Measurements from ENCODE around the gene GOLM1. TPM values are rescaled to one million over a fixed set of nuclear protein-coding genes. Genes with fewer than 3 reads are reported as not detected.
"Not testable (repeated sequence)": the region's sequence is repeated elsewhere in the genome, so short reads cannot be mapped to it uniquely, and the experiment has no call there.

The GOLM1 gene
- total RNA-seq, 1 donor from 2014 or later, result 4.2 TPM

DNA sequence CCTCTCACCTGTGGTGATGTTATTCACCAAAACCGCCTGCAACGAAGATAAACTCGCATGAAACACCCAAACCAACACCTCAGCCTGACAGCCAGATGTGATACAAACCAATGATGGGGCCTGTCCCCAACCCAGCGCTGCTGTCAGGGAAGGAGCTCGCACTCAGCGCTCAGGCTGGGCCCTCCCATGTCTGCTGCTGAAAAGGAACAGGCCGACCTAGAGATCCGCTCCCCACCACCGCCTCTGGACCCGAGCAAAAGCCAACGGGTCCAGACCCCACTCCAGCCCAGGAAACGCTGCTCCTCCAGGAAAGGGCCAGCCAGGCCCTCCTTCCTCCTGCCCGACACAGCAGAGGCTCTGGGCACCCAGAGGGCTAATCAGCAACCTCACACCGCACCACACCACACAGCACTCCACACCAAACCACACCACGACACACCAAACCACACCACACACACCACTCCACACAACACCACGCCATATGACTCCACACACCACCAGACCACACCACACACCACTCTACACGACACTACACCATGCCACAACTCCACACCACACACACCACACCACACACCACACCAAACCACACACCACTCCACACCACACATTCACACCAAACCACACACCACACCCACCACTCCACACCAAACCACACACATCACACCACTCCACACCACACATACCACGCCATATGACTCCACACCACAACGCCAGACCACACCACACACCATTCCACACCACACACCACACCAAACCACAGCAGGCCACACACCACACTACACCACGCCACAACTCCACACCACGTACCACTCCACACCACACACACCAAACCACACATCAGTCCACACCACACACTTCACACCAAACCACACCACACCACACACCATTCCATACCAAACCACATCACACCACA, 46.5 kb downstream of the GOLM1 start:
- DNase-seq (ENCODE audit: missing footprints) (no peak), ATAC-seq (no peak)
- intact Hi-C loops (cut with DNase I), result no loop called here

DNA sequence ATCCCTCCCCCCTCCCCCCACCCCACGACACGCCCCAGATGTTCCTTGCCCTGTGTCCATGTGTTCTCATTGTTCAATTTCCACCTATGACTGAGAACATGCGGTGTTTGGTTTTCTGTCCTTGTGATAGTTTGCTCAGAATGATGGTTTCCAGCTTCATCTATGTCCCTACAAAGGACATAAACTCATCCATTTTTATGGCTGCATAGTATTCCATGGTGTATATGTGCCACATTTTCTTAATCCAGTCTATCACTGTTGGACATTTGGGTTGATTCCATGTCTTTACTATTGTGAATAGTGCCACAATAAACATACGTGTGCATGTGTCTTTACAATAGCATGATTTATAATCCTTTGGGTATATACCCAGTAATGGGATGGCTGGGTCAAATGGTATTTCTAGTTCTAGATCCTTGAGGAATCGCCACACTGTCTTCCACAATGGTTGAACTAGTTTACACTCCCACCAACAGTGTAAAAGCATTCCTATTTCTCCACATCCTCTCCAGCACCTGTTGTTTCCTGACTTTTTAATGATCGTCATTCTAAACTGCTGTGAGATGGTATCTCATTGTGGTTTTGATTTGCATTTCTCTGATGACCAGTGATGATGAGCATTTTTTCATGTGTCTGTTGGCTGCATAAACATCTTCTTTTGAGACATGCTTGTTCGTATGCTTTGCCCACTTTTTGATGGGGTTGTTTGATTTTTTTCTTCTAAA, 51.2 kb downstream of the GOLM1 start:
- ATAC-seq; DNase-seq (ENCODE audit: missing footprints); intact Hi-C loops (cut with DNase I): not testable (repeated sequence)

DNA sequence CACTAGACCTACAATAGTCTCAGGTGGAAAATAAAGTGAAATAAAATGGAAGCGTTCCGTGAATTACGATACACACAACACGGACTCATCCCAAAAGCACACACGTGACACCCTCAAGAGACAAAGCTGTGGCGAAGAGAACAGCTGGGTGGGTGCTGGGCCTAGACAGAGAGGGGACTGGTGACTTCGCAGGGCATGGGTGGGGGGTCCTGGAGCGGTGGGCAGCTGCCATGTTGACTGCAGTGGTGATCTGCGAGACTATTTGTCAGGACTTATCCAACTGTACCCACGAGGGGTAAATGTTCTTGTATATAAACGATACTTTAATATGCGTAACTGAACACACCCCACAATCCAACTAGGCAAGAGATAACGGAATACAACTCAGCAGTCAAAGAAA, 52.0 kb downstream of the GOLM1 start:
- intact Hi-C loops (cut with DNase I), result no loop called here
- ATAC-seq, result no peak
- no peak for DNase-seq (ENCODE audit: missing footprints)

DNA sequence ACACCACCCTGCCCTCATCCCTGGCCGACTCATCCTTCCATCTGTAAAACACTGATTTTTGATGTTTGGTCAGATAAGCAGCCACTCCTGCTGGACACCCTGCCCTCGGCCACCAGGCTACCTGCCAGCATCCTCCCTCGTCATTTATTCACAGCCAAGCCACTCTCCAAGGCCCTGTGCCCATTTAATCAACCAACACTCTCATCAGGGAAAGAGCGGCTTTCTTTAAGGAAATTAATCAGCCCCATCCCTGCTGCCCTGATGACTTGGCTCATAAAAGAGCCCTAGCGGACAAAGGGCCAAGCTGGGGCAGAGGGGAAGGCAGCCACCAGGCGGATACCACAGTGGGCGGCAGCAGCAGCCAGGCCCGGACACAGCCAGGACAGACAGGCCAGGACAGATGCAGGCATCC, 52.4 kb downstream of the GOLM1 start:
- DNase-seq (ENCODE audit: missing footprints) (no peak), ATAC-seq (no peak)
- intact Hi-C loops (cut with DNase I), result no loop called here

DNA sequence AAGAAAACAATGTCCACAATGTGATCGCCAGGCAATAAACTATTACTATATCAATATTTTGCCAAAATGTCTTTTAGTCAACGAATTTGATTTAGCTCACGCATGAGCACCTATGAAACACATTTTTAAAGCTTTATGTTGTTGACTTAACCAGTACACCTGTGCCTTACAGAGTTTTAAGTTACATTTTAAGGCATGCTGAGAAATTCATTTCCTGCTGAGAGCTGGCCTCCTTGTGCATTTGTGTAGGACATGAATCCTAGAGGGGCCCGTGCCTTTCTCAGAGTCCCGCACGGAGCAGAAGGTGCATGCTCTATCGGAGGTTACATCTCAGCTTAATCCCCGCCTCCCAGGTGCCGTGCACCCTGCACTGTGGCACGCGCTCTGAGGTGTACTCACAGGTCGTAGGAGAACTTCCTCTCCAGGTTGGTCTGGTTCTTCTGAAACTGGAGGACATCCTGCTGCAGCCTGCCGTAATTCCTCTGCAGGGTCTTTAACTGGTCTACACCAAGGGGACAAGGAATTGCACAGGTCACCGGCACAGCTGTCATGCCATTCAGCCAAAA, 53.2 kb downstream of the GOLM1 start:
- no peak for ATAC-seq
- intact Hi-C loops (cut with DNase I), result no loop called here
- DNase-seq (ENCODE audit: missing footprints), result no peak

DNA sequence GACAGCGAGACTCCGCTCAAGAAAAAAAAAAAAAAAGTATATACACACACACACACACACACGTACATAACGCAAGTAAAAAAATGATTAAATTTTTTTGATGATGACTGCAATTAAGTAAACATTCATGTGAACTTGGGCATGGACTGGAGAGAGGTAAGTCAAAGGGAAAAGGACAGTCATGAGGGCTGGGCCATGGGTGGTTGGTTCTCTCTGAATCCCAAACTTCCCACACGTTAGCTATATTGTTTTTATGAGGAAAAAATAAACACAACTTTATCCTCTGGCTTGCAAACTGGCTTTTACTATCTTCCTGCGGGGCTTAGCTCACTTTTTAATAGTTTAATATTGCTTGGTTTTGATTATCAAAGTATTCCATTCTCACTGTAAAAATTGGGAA, 53.7 kb downstream of the GOLM1 start:
- intact Hi-C loops (cut with DNase I), result no loop called here
- DNase-seq (ENCODE audit: missing footprints) (no peak), ATAC-seq (no peak)

DNA sequence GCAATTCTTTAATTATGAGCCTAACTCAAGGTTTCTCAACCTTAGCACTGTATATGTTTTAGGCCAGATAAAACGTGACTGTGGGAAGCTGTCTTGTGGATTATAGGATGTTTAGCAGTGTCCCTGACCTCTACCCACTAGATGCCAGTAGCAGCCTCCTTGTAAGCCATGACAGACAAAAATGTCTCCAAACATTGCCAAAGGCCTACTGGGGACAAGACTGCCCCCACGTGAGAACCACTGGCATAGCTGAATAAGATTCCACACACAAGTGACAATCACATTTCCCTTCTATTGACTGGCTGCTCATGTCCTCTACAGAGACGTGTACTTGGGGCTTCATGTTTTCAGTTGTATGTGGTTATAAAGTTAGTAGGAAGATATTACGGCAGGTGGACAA, 55.4 kb downstream of the GOLM1 start:
- intact Hi-C loops (cut with DNase I), result no loop called here
- ATAC-seq (no peak), DNase-seq (ENCODE audit: missing footprints) (no peak)

DNA sequence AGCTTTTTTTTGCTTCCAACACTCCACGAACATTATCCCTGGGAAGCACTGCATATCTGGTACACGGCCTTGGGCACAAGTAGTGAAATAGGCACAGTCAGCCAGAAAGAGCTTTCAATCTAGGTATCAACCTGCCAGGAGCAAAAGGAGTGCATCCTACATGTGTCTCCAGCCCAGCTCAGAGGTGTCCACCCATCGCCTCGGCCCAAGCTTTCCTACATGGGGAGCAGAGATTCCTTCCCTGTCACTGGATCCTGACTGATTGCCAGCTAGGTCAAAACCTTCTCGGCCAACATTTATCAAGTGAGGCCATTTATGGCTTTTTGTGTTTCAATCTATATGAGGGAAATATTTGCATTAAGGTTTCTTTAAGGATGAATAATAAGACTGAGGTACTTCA, 55.8 kb downstream of the GOLM1 start:
- ATAC-seq (no peak), DNase-seq (ENCODE audit: missing footprints) (no peak)
- intact Hi-C loops (cut with DNase I), result no loop called here

DNA sequence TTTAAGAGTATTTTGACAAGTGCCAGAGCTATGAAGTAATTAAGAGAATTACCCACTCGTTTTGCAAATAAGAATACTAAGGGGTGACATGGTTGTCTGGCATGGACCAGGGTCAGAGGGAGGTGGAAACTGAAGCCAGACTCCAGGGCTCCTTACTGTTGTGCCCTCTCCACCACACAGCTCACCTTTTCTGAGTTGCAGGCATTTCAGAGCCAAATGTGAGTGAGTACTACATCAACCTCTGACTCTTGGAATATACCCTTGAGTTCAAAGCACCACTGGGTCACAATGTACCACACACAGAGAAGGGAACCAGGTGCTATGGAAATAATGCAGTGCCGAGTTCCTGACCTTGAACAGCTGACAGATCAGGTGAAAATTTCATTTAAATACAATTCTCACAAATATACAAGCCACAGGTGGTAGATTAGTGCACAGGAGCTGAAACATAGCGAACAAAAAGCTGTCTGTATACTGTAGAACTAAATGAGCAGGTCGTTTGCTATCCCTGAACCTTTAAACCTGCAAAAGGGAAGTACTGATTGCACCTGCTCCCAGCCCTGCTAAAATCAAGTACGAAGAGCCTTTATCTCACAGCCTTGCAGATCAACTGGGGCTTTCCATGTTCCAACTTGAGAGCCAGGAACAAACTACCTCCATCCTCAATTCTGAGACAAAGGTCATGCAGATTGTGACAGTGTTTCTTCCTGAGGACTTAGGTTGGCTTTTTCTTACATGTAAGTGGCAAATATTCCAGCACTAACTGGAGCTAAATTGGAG, 57.0 kb downstream of the GOLM1 start:
- DNase-seq (ENCODE audit: missing footprints) (no peak), ATAC-seq (no peak)
- intact Hi-C loops (cut with DNase I), result no loop called here

DNA sequence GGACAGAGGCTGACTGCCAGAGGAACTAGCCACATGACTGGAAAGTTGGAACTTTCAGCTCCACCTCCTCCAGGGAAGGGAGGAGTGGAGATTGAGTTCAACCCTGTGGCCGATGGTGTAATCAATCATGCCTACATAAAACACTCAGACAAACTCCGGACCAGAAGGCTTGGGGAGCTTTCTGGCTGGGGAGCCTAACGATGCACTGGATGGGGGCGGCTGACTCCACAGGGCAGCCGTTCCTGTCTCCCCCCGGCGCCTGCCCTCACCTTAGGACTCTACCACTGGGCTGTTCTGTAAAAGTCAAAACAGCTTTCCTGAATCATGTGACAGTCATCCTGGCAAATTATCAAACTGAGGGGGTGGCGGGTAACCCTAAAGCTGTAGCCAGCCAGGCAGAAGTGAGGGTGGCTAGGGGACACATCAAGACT, 58.0 kb downstream of the GOLM1 start:
- intact Hi-C loops (cut with DNase I), result no loop called here
- DNase-seq (ENCODE audit: missing footprints) (no peak), ATAC-seq (no peak)

DNA sequence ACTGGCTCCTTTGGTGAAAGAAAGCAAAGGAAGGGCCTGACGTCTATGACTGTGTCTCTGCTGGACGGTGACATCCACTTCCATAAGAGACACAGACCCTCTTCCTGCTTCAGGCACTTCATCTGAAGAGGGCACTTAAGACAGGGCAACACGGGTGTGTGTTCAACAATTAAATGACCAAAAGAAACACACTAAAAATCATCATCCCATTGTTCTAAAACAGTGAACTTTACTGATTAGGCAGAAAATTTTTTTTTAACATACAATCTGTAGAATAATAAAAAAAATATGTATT, 58.5 kb downstream of the GOLM1 start:
- no peak for DNase-seq (ENCODE audit: missing footprints)
- intact Hi-C loops (cut with DNase I), result no loop called here
- ATAC-seq, result no peak

DNA sequence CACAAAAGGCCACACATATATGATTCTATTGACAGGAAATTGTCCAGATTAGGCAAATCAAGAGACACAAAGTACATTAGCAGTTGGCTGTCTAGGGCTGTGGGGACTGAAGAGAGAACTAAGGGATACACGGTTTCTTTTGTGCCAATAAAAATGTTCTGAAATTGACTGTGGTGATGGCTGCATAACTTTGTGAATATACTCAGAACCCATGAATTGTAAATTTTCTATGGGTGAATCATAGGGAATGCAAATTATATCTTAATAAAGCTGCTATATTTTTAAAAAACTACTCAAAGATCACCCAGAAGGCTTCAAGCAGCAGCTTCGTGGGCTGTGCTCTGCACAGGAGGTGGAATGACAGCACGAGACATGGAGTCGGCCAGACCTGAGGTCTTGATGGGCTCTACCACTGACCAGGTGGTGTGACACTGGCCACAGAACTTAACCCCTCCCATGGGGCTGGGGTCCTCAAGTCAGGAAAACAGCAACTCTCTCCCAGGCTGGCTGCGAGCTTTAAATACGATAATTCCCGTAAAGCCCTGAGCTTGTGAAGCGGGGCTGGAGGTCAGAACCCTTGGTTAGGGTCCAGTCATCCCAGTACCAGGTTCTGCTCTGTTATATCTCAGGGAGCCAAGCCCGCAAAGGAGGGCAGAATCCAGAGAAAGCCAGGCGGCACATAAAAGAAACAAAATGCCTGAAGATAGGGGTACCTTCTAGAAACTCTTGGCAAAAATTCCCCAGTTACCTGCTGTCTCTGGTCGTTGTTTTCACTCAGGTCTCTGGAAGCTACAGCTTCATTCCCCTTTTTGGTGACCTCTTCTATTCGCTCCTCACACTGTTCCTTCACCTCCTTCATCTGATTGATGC, 59.1 kb downstream of the GOLM1 start:
- ATAC-seq (no peak), DNase-seq (ENCODE audit: missing footprints) (no peak)
- intact Hi-C loops (cut with DNase I), result no loop called here

DNA sequence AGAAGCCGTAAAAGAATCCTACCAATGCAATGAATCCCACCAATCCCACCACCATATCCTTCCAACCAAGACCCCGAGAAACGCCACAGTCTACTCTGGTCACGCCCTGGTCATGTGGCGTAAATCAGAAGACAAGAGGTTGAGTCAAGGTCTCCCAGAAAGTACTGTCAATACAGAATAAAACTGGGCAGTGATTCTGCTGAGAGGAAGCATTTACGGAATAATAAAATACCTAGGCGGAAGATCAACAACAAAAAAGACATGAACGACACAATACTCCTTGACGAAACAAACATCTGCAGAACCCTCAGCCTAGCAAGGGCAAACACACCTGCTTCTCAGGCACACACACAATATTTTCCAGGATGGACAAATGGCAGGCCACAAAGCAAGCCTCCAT, 62.8 kb downstream of the GOLM1 start:
- ATAC-seq (no peak), DNase-seq (ENCODE audit: missing footprints) (no peak)
- intact Hi-C loops (cut with DNase I), result no loop called here

DNA sequence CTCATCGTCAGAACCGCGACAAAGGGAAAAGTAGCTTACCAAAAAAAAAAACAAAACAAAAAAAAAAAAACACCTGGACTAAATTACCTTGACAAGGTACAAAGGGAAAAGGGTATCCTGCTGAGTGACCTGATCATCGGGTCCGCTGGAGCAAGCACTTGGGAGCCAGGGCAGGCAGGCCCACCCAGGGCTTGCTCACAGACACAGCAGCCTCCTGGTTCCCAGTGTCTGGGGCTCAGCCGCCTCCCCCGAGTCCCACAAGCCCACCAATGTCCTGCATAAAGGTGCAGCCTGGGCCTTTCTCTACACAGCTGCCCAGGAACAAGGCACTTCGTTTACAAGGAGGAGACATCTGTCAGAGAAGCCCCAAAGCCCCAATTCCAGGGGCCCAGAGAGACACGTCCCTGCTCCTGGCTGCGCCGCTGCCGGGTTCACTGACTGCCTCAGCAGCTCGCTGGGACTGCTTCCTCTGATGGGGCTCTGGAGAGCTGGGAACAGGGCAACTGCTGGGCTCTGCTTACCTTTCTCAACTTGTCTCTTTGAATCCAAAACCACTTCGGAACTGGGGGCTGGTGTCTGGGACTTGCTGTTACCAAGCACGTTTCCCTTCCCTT, 63.4 kb downstream of the GOLM1 start:
- ATAC-seq (no peak), DNase-seq (ENCODE audit: missing footprints) (no peak)
- intact Hi-C loops (cut with DNase I), result no loop called here

DNA sequence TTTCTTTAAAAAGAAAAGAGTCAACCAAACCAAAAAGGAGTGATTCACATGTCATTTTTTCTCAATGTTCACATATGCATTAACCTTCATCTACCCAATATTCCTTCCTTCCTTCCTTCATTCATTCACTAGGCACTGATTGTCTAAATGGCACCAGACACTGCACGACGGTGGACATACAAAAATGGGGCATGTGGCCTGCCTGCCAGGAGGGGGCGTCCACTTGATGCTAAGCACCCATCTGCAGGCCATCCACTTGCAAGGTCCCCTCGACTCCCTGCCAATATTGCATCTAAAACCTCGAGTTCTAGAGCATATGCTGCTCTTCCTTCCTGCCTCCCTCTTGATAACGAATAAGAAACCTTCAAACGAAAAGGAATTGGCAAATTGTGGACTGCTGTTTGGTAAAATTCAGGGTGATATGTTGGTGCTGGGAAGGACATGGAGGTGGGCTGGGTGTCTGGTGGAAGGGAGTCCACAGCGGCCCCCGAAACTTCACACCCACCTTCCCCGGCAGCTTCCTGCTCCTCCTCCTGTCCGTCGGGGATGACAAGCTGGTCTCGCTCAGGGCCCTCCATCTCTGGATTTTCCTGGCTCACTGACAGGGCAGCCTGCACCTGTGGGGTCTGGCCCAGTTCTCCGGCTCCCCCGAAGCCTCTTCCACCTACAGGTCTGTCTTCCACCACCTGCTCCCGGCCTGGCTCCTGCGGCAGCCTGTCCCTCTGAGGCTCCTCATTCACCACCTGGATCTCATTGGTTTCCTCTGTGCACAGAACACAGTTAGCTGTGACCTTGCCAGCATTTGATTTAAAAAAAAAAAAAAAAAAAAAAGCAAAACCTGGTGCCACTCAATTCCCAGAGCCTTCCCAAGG, 64.3 kb downstream of the GOLM1 start:
- ATAC-seq (no peak), DNase-seq (ENCODE audit: missing footprints) (no peak)
- intact Hi-C loops (cut with DNase I), result no loop called here

DNA sequence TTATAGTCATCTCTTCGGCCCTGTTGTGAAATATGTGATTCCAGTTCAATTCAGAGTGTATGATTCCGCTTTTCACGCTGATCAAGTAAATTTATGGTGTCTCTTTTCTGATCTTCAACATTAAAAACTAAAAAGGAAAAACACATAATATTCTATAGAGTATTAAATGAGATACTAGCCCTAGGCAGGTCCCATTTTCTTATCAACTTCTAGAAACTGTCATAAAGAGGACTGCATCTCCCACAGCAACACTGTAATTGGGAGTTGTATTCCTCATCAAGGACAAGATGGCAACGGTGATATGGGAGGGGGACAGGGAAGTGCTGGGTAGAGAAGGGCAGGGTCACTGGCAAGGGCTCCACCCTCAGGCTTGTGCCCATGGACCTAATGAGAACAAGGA, 71.6 kb downstream of the GOLM1 start:
- DNase-seq (ENCODE audit: missing footprints) (no peak), ATAC-seq (no peak)
- intact Hi-C loops (cut with DNase I), result no loop called here

DNA sequence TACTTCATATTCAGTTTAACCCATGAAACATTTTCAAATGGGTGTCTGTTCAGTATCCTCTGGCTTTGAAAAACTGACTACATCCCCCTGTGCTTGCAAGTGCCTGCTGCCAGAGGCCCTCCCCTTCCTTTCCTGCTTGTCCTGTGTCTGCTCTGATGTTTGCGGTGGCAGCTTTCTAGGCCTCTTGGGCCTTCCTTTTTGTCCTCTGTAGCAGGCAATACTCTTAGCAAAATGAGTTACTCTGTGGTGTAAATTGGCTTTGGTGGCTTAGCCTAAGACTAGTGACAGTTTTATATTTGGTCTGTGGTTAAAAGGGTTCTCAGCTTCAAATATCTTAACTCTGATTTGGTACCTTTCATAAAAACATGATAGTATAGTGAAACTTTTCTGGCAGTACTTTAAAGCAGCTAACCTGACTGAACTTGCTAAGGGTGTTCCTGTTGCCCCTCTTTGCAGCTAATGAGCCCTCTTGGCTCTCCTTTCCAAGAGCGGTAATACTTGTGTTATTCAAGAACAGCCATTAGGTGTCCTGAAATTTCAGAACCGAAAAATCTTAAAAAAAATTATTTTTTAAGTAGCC, 76.6 kb downstream of the GOLM1 start:
- DNase-seq (ENCODE audit: missing footprints) (no peak), ATAC-seq (no peak)
- intact Hi-C loops (cut with DNase I), result no loop called here
